GM18861 (cell line): ENCODE measurements around the gene SLC19A1.

ENCODE experiments used
- ATAC-seq: cut with Tn5 transposase; IDR thresholded peaks from one replicate; pipeline ENCODE4 v1.9.1; 2021; ENCODE audit not compliant: unreplicated experiment

SLC19A1 gene

GRCh38 chr21:45493401-45494001, 48.7 kb downstream of the SLC19A1 start:
- no peak for ATAC-seq

GRCh38 chr21:45492765-45493164, 49.5 kb downstream of the SLC19A1 start:
- ATAC-seq, result no peak

- ATAC-seq, result no peak
Observed at GRCh38 chr21:45491623-45492022, 50.6 kb downstream of the SLC19A1 start.

- ATAC-seq, result no peak
Observed at GRCh38 chr21:45491056-45491455, 51.2 kb downstream of the SLC19A1 start.

GRCh38 chr21:45490049-45490731, 52.0 kb downstream of the SLC19A1 start:
- no peak for ATAC-seq

GRCh38 chr21:45489722-45489982, 52.6 kb downstream of the SLC19A1 start:
- no peak for ATAC-seq

- ATAC-seq, result no peak
Observed at GRCh38 chr21:45488931-45489721, 53.1 kb downstream of the SLC19A1 start.

- ATAC-seq, result no peak
Observed at GRCh38 chr21:45487891-45488600, 54.2 kb downstream of the SLC19A1 start.

- ATAC-seq, result no peak
Observed at GRCh38 chr21:45487161-45487806, 55.0 kb downstream of the SLC19A1 start.

- ATAC-seq, result no peak
Observed at GRCh38 chr21:45486443-45487160, 55.6 kb downstream of the SLC19A1 start.

- no peak for ATAC-seq
Observed at GRCh38 chr21:45485686-45486442, 56.4 kb downstream of the SLC19A1 start.

- no peak for ATAC-seq
Observed at GRCh38 chr21:45484318-45484717, 57.9 kb downstream of the SLC19A1 start.

- no peak for ATAC-seq
Observed at GRCh38 chr21:45482899-45483821, 59.1 kb downstream of the SLC19A1 start.

- ATAC-seq, result no peak
Observed at GRCh38 chr21:45481977-45482898, 60.0 kb downstream of the SLC19A1 start.

- ATAC-seq, result no peak
Observed at GRCh38 chr21:45481566-45481965, 60.7 kb downstream of the SLC19A1 start.

- ATAC-seq, result no peak
Observed at GRCh38 chr21:45480701-45481500, 61.3 kb downstream of the SLC19A1 start.
